Kidney (tissue), 14 donors: ENCODE data around the gene RETREG1. TPM values are rescaled to one million over a fixed set of nuclear protein-coding genes. Genes with fewer than 3 reads are reported as not detected.

Experiments
- DNase-seq, 5 donors: peaks; one replicate each; pipeline ENCODE4 v3.0.0-alpha.2; 2013 to 2020
- FAIRE-seq: peaks from 2 replicates; lab custom pipeline; 2012; peaks lifted over from hg19 to GRCh38; lab: Jason Lieb, UNC
- H3K27ac ChIP-seq, 2 donors: one replicate each; pipeline ENCODE4 v1.7.0; 2013; ENCODE audit warnings: low read depth in 2 of 2, low read length in 2 of 2, inconsistent platforms in 1 of 2
- H3K27me3 ChIP-seq: one replicate; pipeline ENCODE4 v1.7.1; 2013; ENCODE audit warnings: low read length, inconsistent platforms; ENCODE audit not compliant: control insufficient read depth, insufficient read depth
- H3K36me3 ChIP-seq, 3 donors: one replicate each; pipeline versions ENCODE4 v1.7.0 to v1.7.1; 2013; ENCODE audit warnings: low read length in 3 of 3, control low read depth in 1 of 3, inconsistent platforms in 1 of 3; ENCODE audit not compliant: insufficient read depth in 3 of 3, control insufficient read depth in 2 of 3
- H3K4me1 ChIP-seq, 3 donors: one replicate each; pipeline versions ENCODE4 v1.7.0 to v1.7.1; 2013; ENCODE audit warnings: low read length in 3 of 3, inconsistent platforms in 1 of 3, low read depth in 1 of 3; ENCODE audit not compliant: control insufficient read depth in 2 of 3, insufficient read depth in 2 of 3
- H3K4me3 ChIP-seq, 3 donors: one replicate each; pipeline versions ENCODE4 v1.7.0 to v1.8.1; 2013; ENCODE audit warnings: low read length in 3 of 3, control low read depth in 1 of 3, inconsistent platforms in 1 of 3
- H3K9ac ChIP-seq, 3 donors: one replicate each; pipeline versions ENCODE4 v1.7.0 to v1.7.1; 2013; ENCODE audit warnings: low read length in 3 of 3, control low read depth in 1 of 3, inconsistent platforms in 1 of 3
- H3K9me3 ChIP-seq, 3 donors: one replicate each; pipeline versions ENCODE4 v1.7.0 to v1.7.1; 2013; ENCODE audit warnings: low read length in 3 of 3, control low read depth in 1 of 3, inconsistent platforms in 1 of 3; ENCODE audit not compliant: control insufficient read depth in 2 of 3, insufficient read depth in 1 of 3
- intact Hi-C: fragments of 100-400 bp; cut with DNase I; formaldehyde crosslinking; loops from one replicate; pipeline ENCODE4 v1.11.1; 2022
- polyA plus RNA-seq: library from polyadenylated mRNA; stranded (reverse); fragments of 350-450 nt; fragmentation: Illumina TruSeq; extraction: RNeasy Lipid Tissue Mini Kit (QIAGEN cat#74804); gene quantifications from one replicate; pipeline ENCODE4 v1.2.3, GENCODE V29; 2014; ENCODE audit warnings: low read depth, low replicate concordance; ENCODE audit not compliant: insufficient read depth
- total RNA-seq: library from RNA; stranded (reverse); fragmentation: NEBNext Ultra II Directional; extraction: Animal tissue kit (Norgen Biotek cat#: 25700); gene quantifications from one replicate; pipeline ENCODE4 v1.2.1, GENCODE V29; 2021
- TF ChIP-seq, protein P1 (sequence below): IDR thresholded peaks from 3 replicates; pipeline ENCODE4 v1.5.1; 2012; ENCODE audit warnings: mild to moderate bottlenecking, moderate library complexity, borderline replicate concordance; ENCODE audit not compliant: insufficient read depth; ENCODE audit errors: extremely low read depth
- donor health status: control.
- donor health status: control.
- donor health status: control.
- donor health status: control.
- donor health status: control.
- donor health status: DM: yes; HTN: yes; CAD: no.
- donor health status: Normal renal cell carcinoma (clear cell type).

The RETREG1 gene
- total and polyA plus RNA-seq, 2 donors from 2014 or later = 53.6 to 104 TPM

DNA sequence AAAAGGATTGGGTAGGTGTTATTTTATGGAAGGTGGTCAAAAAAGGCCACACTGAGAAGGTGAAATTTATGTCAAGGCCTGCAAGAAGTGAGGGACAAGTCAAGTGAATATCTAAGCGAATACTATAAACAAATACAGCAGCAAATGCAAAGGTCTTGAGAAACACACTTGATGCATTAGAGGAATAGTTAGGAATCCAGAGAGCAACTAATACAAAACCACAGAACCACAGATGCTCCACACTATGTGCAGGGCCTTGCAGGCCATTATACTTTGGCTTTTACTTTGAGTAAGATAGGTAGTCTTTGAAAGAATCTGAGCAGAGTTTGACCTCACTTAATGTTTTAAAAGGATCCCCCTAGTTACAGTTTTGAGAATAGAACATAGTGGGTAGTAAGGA is 155.8 kb downstream of the RETREG1 start:
- Histone ChIP-seq H3K4me3 (no peak overlapping the region), H3K27me3 (no peaks in the 10 kb centered on the region), H3K9ac (no peak overlapping the region), H3K9me3 (no peaks in the 10 kb centered on the region), H3K4me1 (peaks cover 0 to 15% (median 15%) of the 10 kb centered on the region in 3 donors), H3K27ac (no peak overlapping the region), H3K36me3 (peaks cover 2 to 46% (median 30%) of the 10 kb centered on the region in 3 donors)
- TF ChIP-seq, protein P1, sequence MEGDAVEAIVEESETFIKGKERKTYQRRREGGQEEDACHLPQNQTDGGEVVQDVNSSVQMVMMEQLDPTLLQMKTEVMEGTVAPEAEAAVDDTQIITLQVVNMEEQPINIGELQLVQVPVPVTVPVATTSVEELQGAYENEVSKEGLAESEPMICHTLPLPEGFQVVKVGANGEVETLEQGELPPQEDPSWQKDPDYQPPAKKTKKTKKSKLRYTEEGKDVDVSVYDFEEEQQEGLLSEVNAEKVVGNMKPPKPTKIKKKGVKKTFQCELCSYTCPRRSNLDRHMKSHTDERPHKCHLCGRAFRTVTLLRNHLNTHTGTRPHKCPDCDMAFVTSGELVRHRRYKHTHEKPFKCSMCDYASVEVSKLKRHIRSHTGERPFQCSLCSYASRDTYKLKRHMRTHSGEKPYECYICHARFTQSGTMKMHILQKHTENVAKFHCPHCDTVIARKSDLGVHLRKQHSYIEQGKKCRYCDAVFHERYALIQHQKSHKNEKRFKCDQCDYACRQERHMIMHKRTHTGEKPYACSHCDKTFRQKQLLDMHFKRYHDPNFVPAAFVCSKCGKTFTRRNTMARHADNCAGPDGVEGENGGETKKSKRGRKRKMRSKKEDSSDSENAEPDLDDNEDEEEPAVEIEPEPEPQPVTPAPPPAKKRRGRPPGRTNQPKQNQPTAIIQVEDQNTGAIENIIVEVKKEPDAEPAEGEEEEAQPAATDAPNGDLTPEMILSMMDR = no peak
- FAIRE-seq (no peak), DNase-seq (no peak)
- intact Hi-C loops = no loop called here

DNA sequence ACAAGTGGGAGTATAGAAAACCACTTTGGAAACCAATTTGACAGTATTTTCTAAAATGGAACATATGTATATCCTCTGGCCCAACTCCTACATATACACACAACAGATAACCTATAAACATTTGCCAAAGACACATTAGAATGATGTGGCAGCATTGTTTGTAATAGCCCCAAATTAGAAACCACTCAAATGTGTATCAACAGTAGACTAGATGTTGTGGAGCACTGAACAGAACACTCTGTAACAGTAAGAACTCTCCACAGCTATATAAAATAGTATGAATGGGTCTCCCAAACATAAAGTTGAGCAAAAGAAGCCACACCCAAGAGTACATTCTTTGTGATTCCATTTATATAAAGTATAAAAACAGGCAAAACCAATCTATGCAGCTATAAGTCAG is 157.3 kb downstream of the RETREG1 start:
- FAIRE-seq (no peak), DNase-seq (no peak)
- Histone ChIP-seq H3K27me3 (no peaks in the 10 kb centered on the region), H3K9ac (no peak overlapping the region), H3K27ac (no peak overlapping the region), H3K4me3 (no peak overlapping the region), H3K36me3 (peaks cover 5 to 53% (median 34%) of the 10 kb centered on the region in 3 donors), H3K9me3 (no peaks in the 10 kb centered on the region), H3K4me1 (peaks cover 0 to 11% (median 10%) of the 10 kb centered on the region in 3 donors)
- TF ChIP-seq, protein P1 = no peak
- intact Hi-C loops = no loop called here

DNA sequence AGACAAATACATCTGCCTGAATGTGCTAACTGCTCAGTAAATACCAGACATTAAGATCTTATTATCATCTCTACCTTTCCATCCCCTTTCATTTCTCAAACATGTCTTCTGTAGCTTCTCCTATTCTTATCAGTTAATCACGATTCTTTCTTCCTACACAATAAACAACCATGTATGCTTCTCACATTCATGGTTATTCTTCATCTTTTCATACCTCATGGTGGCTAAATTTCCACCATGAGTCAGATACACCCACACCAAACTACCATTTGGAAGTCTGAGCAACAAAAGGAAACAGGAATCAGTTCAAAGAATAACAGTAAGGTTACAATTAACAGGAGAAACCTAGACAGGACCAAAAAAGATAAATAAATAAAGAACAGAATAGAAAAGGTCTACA is 158.9 kb downstream of the RETREG1 start:
- Histone ChIP-seq H3K27ac (no peak overlapping the region), H3K27me3 (no peaks in the 10 kb centered on the region), H3K36me3 (peaks cover 5 to 52% (median 34%) of the 10 kb centered on the region in 3 donors), H3K9ac (no peak overlapping the region), H3K4me3 (no peak overlapping the region), H3K4me1 (peaks cover 0 to 4% (median 0%) of the 10 kb centered on the region in 3 donors), H3K9me3 (no peaks in the 10 kb centered on the region)
- FAIRE-seq (no peak), DNase-seq (no peak)
- TF ChIP-seq, protein P1 = no peak
- intact Hi-C loops = no loop called here

DNA sequence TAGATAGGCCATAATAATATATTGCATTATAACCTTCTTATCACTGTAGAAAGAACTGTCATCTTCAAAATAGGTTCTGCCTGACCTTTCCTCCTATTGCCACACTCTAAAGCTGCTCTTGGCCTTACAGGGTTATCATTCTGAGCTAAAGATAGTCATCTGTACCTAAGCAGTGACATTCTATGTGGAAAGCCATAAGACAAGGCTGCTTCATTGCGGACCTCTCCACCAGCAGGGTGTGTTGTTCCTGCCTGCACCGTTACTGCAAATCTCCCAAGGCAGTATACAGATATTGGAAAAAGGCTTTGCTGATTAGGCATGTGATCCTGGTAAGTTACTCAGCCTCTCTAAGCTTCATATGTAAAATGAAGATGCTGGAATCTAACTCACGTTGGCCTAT is 159.3 kb downstream of the RETREG1 start:
- Histone ChIP-seq H3K9ac (no peak overlapping the region), H3K27ac (no peak overlapping the region), H3K4me1 (peaks cover 0 to 4% (median 0%) of the 10 kb centered on the region in 3 donors), H3K27me3 (no peaks in the 10 kb centered on the region), H3K9me3 (no peaks in the 10 kb centered on the region), H3K36me3 (peaks cover 5 to 52% (median 32%) of the 10 kb centered on the region in 3 donors), H3K4me3 (no peak overlapping the region)
- no peak for DNase-seq
- intact Hi-C loops = no loop called here
- FAIRE-seq = no peak
- TF ChIP-seq, protein P1 = no peak
